ENCODE results near the gene JUP. TPM values are rescaled to one million over a fixed set of nuclear protein-coding genes. Genes with fewer than 3 reads are reported as not detected.
A peak's percentile ranks its signal among the peaks of the same experiment; 100 is the strongest.

JUP gene
- total and polyA plus RNA-seq, 2 of the 13 experiments (the other 11 are each of a cell fraction or from before 2014, with no cell fraction given), result 12.1 to 20.6 TPM

- no peak for TF ChIP-seq HMGXB3 (CRISPR knock-in tag; IDR thresholded peaks at IDR 0.05; ENCODE audit: borderline replicate concordance)
- no peak for TF ChIP-seq ZBTB33 (CRISPR knock-in tag; IDR thresholded peaks at IDR 0.05)
- no peak for TF ChIP-seq ZFYVE20 (CRISPR knock-in tag; IDR thresholded peaks at IDR 0.05; ENCODE audit: borderline replicate concordance, low read depth)
- TF ChIP-seq LBX2 (CRISPR knock-in tag; IDR thresholded peaks at IDR 0.05; ENCODE audit: borderline replicate concordance), result no peak
- peak; percentile 63 for TF ChIP-seq ETV5 (CRISPR knock-in tag; IDR thresholded peaks at IDR 0.05; ENCODE audit: borderline replicate concordance)
- TF ChIP-seq ARNTL (CRISPR knock-in tag; IDR thresholded peaks at IDR 0.05), result peak; percentile 89
- TF ChIP-seq ZNF17 (CRISPR knock-in tag; IDR thresholded peaks at IDR 0.05), result no peak
- peak; percentile 76; the same call in 1 of the 2 replicates for TF ChIP-seq NCOR1 (IDR thresholded peaks at IDR 0.05; ENCODE audit: borderline replicate concordance, low read length)
- TF ChIP-seq ZSCAN20 (CRISPR knock-in tag; IDR thresholded peaks at IDR 0.05; ENCODE audit: borderline replicate concordance), result no peak
- TF ChIP-seq SMARCE1 (IDR thresholded peaks at IDR 0.05; ENCODE audit: borderline replicate concordance), result no peak
- TF ChIP-seq HIVEP1 (CRISPR knock-in tag; IDR thresholded peaks at IDR 0.05), result peak; percentile 54
- no peak for TF ChIP-seq ZNF24 (IDR thresholded peaks at IDR 0.05)
- no peak for TF ChIP-seq ZNF484 (CRISPR knock-in tag; IDR thresholded peaks at IDR 0.05; ENCODE audit: borderline replicate concordance, low read depth)
- TF ChIP-seq PATZ1 (CRISPR knock-in tag; IDR thresholded peaks at IDR 0.05), result peak; percentile 96
- no peak for TF ChIP-seq ZBTB1 (CRISPR knock-in tag; IDR thresholded peaks at IDR 0.05; ENCODE audit: borderline replicate concordance)
- no peak for TF ChIP-seq MIER2 (CRISPR knock-in tag; IDR thresholded peaks at IDR 0.05)
- TF ChIP-seq GLMP (CRISPR knock-in tag; IDR thresholded peaks at IDR 0.05; ENCODE audit: borderline replicate concordance), result no peak
These were observed 26.1 kb upstream of the JUP start, which contains the start of gene FKBP10 (continued) for GRCh38 chr17:41812381-41813151.
